Measurements from ENCODE around the gene CCDC88B. TPM values are rescaled to one million over a fixed set of nuclear protein-coding genes. Genes with fewer than 3 reads are reported as not detected.

The CCDC88B gene
- total and polyA plus RNA-seq, 2 of the 8 experiments (the other 6 are each of a cell fraction or from before 2014, with no cell fraction given), result 5.9 to 12.5 TPM

DNA sequence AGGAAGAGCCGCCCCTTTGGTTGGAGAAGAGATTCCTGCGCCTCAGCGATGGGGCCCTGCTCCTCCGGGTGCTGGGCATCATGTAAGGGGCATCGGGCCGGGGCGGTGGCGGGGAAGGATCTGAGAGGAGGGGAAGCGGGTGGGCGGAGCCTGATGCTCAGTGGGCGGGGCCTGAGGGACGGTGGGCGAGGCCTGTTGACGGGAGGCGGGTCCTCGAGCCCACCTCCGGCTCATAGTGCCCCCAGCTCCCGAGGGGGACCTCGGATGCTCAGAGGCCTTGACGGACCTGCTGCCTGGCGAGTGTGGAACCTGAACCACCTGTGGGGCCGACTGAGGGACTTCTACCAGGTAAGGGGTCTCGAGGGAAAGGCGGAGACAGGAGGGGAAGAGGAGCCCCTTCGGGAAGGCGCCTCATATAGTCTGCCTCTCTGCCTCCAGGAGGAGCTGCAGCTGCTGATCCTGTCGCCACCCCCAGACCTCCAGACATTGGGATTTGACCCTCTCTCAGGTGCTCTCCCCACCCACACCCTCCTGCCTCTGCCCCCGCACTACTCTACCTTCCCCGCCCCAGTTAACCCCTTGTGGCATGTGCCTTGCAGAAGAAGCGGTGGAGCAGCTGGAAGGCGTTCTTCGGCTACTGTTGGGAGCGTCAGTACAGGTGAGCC, 799 bp downstream of the CCDC88B start:
- Histone ChIP-seq H4K8ac (ENCODE audit: extremely low read depth, insufficient read depth, low read length) (no peak overlapping the region; the same call in 1 of the 2 replicates), H3K23me2 (ENCODE audit: low read depth, low read length) (peaks cover 11% of the 10 kb centered on the region; the same call in 1 of the 2 replicates), H2AK5ac (ENCODE audit: low read depth, low read length) (0 out of 2 replicates have a peak overlapping the region, but pooled peaks have one; percentile 0), H2BK120ac (replicated peaks; ENCODE audit: low read depth, low read length) (no peak overlapping the region), H2BK15ac (ENCODE audit: low read length) (peak overlapping the region; percentile 31; the same call in 1 of the 2 replicates), H3K79me2 (ENCODE audit: control insufficient read depth in 1 of 2, insufficient read depth in 2 of 2, low read length in 2 of 2) (no peaks in the 10 kb centered on the region), H3K23ac (ENCODE audit: insufficient read length) (no peak overlapping the region), H3K14ac (ENCODE audit: insufficient read length) (no peak overlapping the region), H3K36me3 (ENCODE audit: control insufficient read depth in 2 of 4, insufficient read depth in 4 of 4, low read length in 3 of 4) (no peaks in the 10 kb centered on the region), H3K4me2 (ENCODE audit: insufficient read depth in 1 of 2, low read depth in 2 of 2, low read length in 2 of 2) (peak overlapping the region; percentile 71 to 88), H2AFZ (ENCODE audit: low read length) (peak overlapping the region; percentile 91; the same call in 1 of the 2 replicates), H3K4ac (replicated peaks; ENCODE audit: insufficient read length, low read depth, low read length) (no peak overlapping the region), H3K56ac (replicated peaks; ENCODE audit: insufficient read length, low read depth, low read length) (peak overlapping the region; percentile 65), H3K27me3 (replicated peaks in 1 of 4; ENCODE audit: control insufficient read depth in 3 of 4, extremely low read depth in 1 of 4, insufficient read depth in 3 of 4, low read length in 3 of 4) (peaks cover 0 to 2% (median 0%) of the 10 kb centered on the region in 4 experiments; a peak in 1 of 7 replicates), H3K9me3 (ENCODE audit: insufficient read depth in 2 of 2, low read depth in 1 of 2, low read length in 1 of 2) (no peaks in the 10 kb centered on the region), H3K4me3 (ENCODE audit: extremely low read depth in 1 of 4, insufficient read depth in 2 of 4, low read depth in 3 of 4, low read length in 4 of 4) (peak overlapping the region; percentile 54 to 69 (median 62)), H3K4me1 (replicated peaks in 1 of 4; ENCODE audit: control insufficient read depth in 3 of 4, insufficient read depth in 4 of 4, low read length in 3 of 4) (peaks cover 0 to 23% (median 17%) of the 10 kb centered on the region in 4 experiments; a peak in 6 of 7 replicates), H4K5ac (ENCODE audit: insufficient read length, low read depth, low read length) (no peak overlapping the region), H4K91ac (replicated peaks; ENCODE audit: insufficient read length, low read length) (no peak overlapping the region), H3K27ac (ENCODE audit: low read depth, low read length) (no peak overlapping the region), H4K20me1 (replicated peaks in 1 of 2; ENCODE audit: control insufficient read depth in 1 of 2, insufficient read depth in 2 of 2, low read length in 2 of 2) (peaks cover 0 to 2% of the 10 kb centered on the region in 2 experiments), H2BK12ac (ENCODE audit: low read depth, low read length) (peak overlapping the region; percentile 85; the same call in 1 of the 2 replicates), H3K18ac (ENCODE audit: extremely low read depth, low read length) (peak overlapping the region; percentile 55), H3K79me1 (ENCODE audit: low read depth, low read length) (no peaks in the 10 kb centered on the region), H2BK20ac (ENCODE audit: low read length) (no peak overlapping the region), H2BK5ac (ENCODE audit: low read depth, low read length) (0 out of 2 replicates have a peak overlapping the region, but pooled peaks have one; percentile 46), H3K9ac (replicated peaks in 1 of 4; ENCODE audit: extremely low read depth in 1 of 4, low read depth in 3 of 4, low read length in 3 of 4) (0 out of 7 replicates have a peak overlapping the region, but pooled peaks of 1 of the 4 experiments have one; percentile 13)
- 15% methylated on average over 16 of the region's 33 CpGs; no CpG with 5 or more reads in 1 of the 2 experiments for WGBS, 2 experiments (ENCODE audit: extremely low coverage in 1 of 2, insufficient coverage in 1 of 2, insufficient read length in 1 of 2, insufficient replicate concordance in 2 of 2, low coverage in 1 of 2, low lambda C conversion rate in 2 of 2, missing lambda C conversion rate in 1 of 2)
- POLR2A ChIA-PET (ENCODE audit: partially characterized antibody), result interaction anchor here (0.6 to 6.1 kb wide), 13 partner anchors 9 to 69 kb away, joined by 3 to 38 read pairs (median 4); partner anchors contain the start of genes BAD, ESRRA, PRDX5 and TRMT112
- CTCF ChIA-PET (ENCODE audit: partially characterized antibody), result interaction anchor here (0.6 to 37.6 kb wide), 18 partner anchors 4 to 1306 kb away, joined by 3 to 614 read pairs (median 4); partner anchors contain the start of genes BAD, CATSPERZ, CCDC88B and ESRRA
- DNase-seq (ENCODE audit: low read depth in 1 of 2, low spot score in 2 of 2) (peak in 1 of 2 experiments; percentile 100), FAIRE-seq (no peak)
- TF ChIP-seq TBP (IDR thresholded peaks at IDR 0.05; ENCODE audit: low read depth, low read length), result peak; percentile 11; the same call in 1 of the 2 replicates
- TF ChIP-seq TEAD4 (IDR thresholded peaks at IDR 0.05; ENCODE audit: low read depth, low read length), result no peak
- TF ChIP-seq, protein P1, sequence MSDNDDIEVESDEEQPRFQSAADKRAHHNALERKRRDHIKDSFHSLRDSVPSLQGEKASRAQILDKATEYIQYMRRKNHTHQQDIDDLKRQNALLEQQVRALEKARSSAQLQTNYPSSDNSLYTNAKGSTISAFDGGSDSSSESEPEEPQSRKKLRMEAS (IDR thresholded peaks at IDR 0.05), result peak; percentile 33
- TF ChIP-seq, protein P2, sequence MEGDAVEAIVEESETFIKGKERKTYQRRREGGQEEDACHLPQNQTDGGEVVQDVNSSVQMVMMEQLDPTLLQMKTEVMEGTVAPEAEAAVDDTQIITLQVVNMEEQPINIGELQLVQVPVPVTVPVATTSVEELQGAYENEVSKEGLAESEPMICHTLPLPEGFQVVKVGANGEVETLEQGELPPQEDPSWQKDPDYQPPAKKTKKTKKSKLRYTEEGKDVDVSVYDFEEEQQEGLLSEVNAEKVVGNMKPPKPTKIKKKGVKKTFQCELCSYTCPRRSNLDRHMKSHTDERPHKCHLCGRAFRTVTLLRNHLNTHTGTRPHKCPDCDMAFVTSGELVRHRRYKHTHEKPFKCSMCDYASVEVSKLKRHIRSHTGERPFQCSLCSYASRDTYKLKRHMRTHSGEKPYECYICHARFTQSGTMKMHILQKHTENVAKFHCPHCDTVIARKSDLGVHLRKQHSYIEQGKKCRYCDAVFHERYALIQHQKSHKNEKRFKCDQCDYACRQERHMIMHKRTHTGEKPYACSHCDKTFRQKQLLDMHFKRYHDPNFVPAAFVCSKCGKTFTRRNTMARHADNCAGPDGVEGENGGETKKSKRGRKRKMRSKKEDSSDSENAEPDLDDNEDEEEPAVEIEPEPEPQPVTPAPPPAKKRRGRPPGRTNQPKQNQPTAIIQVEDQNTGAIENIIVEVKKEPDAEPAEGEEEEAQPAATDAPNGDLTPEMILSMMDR (IDR thresholded peaks at IDR 0.05; ENCODE audit: control extremely low read depth in 1 of 3, insufficient read depth in 1 of 3, low read depth in 1 of 3, low read length in 3 of 3), result peak in 2 of 3 experiments; percentile 26 to 52; a peak in 3 of 4 replicates
- TF ChIP-seq KDM1A (IDR thresholded peaks at IDR 0.05; ENCODE audit: borderline replicate concordance, low read length), result peak; percentile 43; the same call in 1 of the 2 replicates
- TF ChIP-seq CREB1 (IDR thresholded peaks at IDR 0.05), result peak; percentile 24; the same call in 1 of the 2 replicates
- peak; percentile 75; the same call in 1 of the 2 replicates for TF ChIP-seq SP4 (IDR thresholded peaks at IDR 0.05; ENCODE audit: low read length)
- peak; percentile 24; the same call in 1 of the 2 replicates for TF ChIP-seq GABPA (IDR thresholded peaks at IDR 0.05; ENCODE audit: borderline replicate concordance, insufficient read depth, low read length)

All from H1 (cell line).